Type B pancreatic cell (in vitro differentiated cells): Measurements from ENCODE around the gene GPRC5A. TPM values are rescaled to one million over a fixed set of nuclear protein-coding genes. Genes with fewer than 3 reads are reported as not detected.
"Not testable (repeated sequence)": the region's sequence is repeated elsewhere in the genome, so short reads cannot be mapped to it uniquely, and the experiment has no call there.

ENCODE experiments used
- DNase-seq: peaks from one replicate; pipeline ENCODE4 v3.0.0; 2021; ENCODE audit warnings: mixed read lengths; ENCODE audit not compliant: unreplicated experiment; ENCODE audit errors: extremely low spot score
- H3K27ac Mint-ChIP-seq: 2 replicates; pipeline ENCODE4 v1.8.0; 2021; ENCODE audit warnings: mild to moderate bottlenecking, mixed read lengths
- H3K27me3 Mint-ChIP-seq: 2 replicates; pipeline ENCODE4 v1.8.0; 2021; ENCODE audit warnings: mixed read lengths
- H3K36me3 Mint-ChIP-seq: 2 replicates; pipeline ENCODE4 v1.8.0; 2021; ENCODE audit warnings: mixed read lengths
- H3K4me1 Mint-ChIP-seq: one replicate; pipeline ENCODE4 v1.8.0; 2021; ENCODE audit warnings: mixed read lengths; ENCODE audit not compliant: unreplicated experiment
- H3K4me3 Mint-ChIP-seq: 2 replicates; pipeline ENCODE4 v1.8.0; 2021; ENCODE audit warnings: mild to moderate bottlenecking, mixed read lengths
- H3K9me3 Mint-ChIP-seq: 2 replicates; pipeline ENCODE4 v1.8.0; 2021; ENCODE audit warnings: mixed read lengths
- total RNA-seq: library from RNA; stranded (reverse); gene quantifications from 2 replicates; pipeline ENCODE4 v1.2.1, GENCODE V29; 2021; ENCODE audit warnings: low replicate concordance
- TF ChIP-seq, protein P1 (sequence below): fragments of 200-600 bp; sonication (generic); conservative IDR thresholded peaks from 2 replicates; pipeline ENCODE4 v1.5.0; 2021; ENCODE audit warnings: antibody characterized with exemption, mild to moderate bottlenecking

Gene GPRC5A
- total RNA-seq, 1 donor from 2014 or later = 152 TPM

- Mint-ChIP-seq H3K36me3 (peaks cover 29% of the 10 kb centered on the region), H3K4me3 (peak overlapping the region; percentile 44), H3K4me1 (peaks cover 31% of the 10 kb centered on the region), H3K27me3 (no peaks in the 10 kb centered on the region), H3K9me3 (peaks cover 5% of the 10 kb centered on the region), H3K27ac (peak overlapping the region; percentile 96)
- TF ChIP-seq, protein P1, sequence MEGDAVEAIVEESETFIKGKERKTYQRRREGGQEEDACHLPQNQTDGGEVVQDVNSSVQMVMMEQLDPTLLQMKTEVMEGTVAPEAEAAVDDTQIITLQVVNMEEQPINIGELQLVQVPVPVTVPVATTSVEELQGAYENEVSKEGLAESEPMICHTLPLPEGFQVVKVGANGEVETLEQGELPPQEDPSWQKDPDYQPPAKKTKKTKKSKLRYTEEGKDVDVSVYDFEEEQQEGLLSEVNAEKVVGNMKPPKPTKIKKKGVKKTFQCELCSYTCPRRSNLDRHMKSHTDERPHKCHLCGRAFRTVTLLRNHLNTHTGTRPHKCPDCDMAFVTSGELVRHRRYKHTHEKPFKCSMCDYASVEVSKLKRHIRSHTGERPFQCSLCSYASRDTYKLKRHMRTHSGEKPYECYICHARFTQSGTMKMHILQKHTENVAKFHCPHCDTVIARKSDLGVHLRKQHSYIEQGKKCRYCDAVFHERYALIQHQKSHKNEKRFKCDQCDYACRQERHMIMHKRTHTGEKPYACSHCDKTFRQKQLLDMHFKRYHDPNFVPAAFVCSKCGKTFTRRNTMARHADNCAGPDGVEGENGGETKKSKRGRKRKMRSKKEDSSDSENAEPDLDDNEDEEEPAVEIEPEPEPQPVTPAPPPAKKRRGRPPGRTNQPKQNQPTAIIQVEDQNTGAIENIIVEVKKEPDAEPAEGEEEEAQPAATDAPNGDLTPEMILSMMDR = no peak
- DNase-seq = no peak
Observed at GRCh38 chr12:12874029-12874428, 17.3 kb upstream of the GPRC5A start.

- not testable (repeated sequence) for H3K27me3 Mint-ChIP-seq, H3K4me3 Mint-ChIP-seq, H3K9me3 Mint-ChIP-seq, DNase-seq, H3K27ac Mint-ChIP-seq
- peaks cover 31% of the 10 kb centered on the region for H3K4me1 Mint-ChIP-seq
- peaks cover 27% of the 10 kb centered on the region for H3K36me3 Mint-ChIP-seq
Observed at GRCh38 chr12:12875301-12875700, 16.1 kb upstream of the GPRC5A start.

GRCh38 chr12:12877153-12877768 lies 14.1 kb upstream of the GPRC5A start:
- Mint-ChIP-seq H3K4me3 (peak overlapping the region; percentile 22), H3K36me3 (peaks cover 23% of the 10 kb centered on the region), H3K27me3 (no peaks in the 10 kb centered on the region), H3K9me3 (no peaks in the 10 kb centered on the region), H3K4me1 (peaks cover 25% of the 10 kb centered on the region), H3K27ac (peak overlapping the region; percentile 82)
- no peak for DNase-seq
- TF ChIP-seq, protein P1 = no peak

GRCh38 chr12:12877781-12878455 lies 13.4 kb upstream of the GPRC5A start:
- H3K4me1 Mint-ChIP-seq = peaks cover 19% of the 10 kb centered on the region
- peaks cover 23% of the 10 kb centered on the region for H3K36me3 Mint-ChIP-seq
- TF ChIP-seq, protein P1 = no peak
- no peaks in the 10 kb centered on the region for H3K27me3 Mint-ChIP-seq
- peak overlapping the region; percentile 82 for H3K27ac Mint-ChIP-seq
- no peaks in the 10 kb centered on the region for H3K9me3 Mint-ChIP-seq
- no peak for DNase-seq
- H3K4me3 Mint-ChIP-seq = peak overlapping the region; percentile 22

DNA sequence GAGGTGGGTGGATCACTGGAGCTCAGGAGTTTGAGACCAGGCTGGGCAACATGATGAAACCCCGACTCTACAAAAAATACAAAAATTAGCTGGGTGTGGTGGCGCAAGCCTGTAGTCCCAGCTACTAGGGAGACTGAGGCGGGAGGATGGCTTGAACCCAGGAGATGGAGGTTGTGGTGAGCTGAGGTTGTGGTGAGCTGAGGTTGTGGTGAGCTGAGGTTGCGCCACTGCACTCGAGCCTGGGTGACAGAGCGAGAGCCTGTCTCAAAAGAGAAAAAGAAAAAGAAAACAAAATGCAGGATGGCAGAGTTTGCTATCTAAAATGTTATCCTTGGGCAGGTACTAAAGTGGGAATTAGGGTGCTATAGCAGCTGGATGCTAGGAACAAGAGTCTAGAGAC lies 10.8 kb upstream of the GPRC5A start:
- peaks cover 19% of the 10 kb centered on the region for H3K4me1 Mint-ChIP-seq
- TF ChIP-seq, protein P1 = no peak
- no peak for DNase-seq
- H3K4me3 Mint-ChIP-seq = no peak overlapping the region
- H3K9me3 Mint-ChIP-seq = no peaks in the 10 kb centered on the region
- peaks cover 24% of the 10 kb centered on the region for H3K36me3 Mint-ChIP-seq
- H3K27ac Mint-ChIP-seq = no peak overlapping the region
- peaks cover 3% of the 10 kb centered on the region for H3K27me3 Mint-ChIP-seq

DNA sequence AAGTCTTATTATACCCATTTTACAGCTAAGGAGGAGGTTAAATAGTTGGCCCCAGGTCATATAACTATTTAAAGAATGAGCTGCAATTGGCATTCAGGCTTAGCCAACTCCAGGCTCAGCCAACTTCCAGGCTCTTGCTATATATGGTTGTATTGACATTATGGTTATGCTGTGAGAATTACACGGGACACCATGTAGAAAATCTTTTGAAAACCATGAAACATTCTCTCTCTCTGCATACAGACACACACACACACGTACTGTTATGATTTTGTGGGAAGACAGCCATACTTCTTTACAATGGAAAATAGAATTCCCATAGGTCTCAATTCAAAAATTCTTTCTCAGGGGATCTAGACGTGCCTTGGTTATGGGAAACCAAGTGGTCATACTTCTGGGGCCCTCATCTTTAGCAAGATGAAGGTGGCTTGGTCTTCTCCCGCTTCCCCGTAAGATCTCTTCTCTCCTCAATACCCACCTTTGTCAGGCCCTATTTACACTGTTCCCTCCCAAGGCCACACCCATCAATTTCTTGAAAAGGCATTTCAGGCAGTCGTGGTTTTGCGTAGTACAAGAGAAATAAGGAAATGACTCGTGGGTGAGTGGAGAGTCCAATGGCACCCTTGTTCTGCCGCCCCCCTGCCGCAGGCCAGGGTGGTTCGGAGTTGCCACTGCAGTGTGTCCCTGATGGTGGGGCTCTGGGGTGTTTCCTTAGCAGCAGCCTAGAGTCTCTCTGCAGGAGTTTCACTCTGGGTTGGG lies 10.0 kb upstream of the GPRC5A start:
- Mint-ChIP-seq H3K9me3 (no peaks in the 10 kb centered on the region), H3K27ac (peak overlapping the region; percentile 92), H3K27me3 (peaks cover 6% of the 10 kb centered on the region)

More for the DNA sequence above, 10.0 kb upstream of the GPRC5A start:
- peak overlapping the region; percentile 9 for H3K4me3 Mint-ChIP-seq
- no peak for DNase-seq
- TF ChIP-seq, protein P1 = no peak
- peaks cover 21% of the 10 kb centered on the region for H3K36me3 Mint-ChIP-seq
- H3K4me1 Mint-ChIP-seq = peaks cover 16% of the 10 kb centered on the region
